Umbilical cord (tissue), 2 donors: ENCODE data around the gene NAA80. TPM values are rescaled to one million over a fixed set of nuclear protein-coding genes. Genes with fewer than 3 reads are reported as not detected.
A peak's percentile ranks its signal among the peaks of the same experiment; 100 is the strongest.

ENCODE experiments used
- DNase-seq: peaks from one replicate; pipeline ENCODE4 v3.0.0-alpha.2; 2015; ENCODE audit warnings: low spot score
- total RNA-seq: library from RNA; depleted of rRNA; stranded (reverse); fragments of >200 nt; gene quantifications from one replicate; pipeline ENCODE4 v1.2.3, GENCODE V29; 2014; ENCODE audit warnings: low replicate concordance; ENCODE audit not compliant: insufficient read depth

Gene NAA80
- total RNA-seq, 1 donor from 2014 or later = 2.2 TPM

GRCh38 chr3:50258029-50258680 is 41.0 kb downstream of the NAA80 start:
- no peak for DNase-seq

- no peak for DNase-seq
These were observed 42.0 kb downstream of the NAA80 start for GRCh38 chr3:50256978-50257890.

DNA sequence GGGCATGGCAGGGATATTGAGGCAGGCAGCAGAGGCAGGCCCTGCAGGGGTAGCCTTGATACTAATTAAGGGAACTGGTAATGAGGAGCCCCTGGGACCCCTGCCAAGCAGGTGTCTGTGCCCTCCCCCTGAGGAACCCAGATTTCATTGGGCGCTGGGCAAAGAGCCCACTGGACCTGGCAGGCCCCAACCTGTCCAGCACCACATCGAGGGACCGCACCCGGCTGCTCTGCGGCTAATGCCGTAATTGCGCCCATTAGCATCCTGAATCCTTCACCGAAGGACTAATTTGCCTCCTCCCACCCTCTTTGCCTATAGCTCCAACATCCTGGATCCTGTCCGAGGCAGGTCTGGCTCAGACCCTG is 44.0 kb downstream of the NAA80 start:
- no peak for DNase-seq

DNA sequence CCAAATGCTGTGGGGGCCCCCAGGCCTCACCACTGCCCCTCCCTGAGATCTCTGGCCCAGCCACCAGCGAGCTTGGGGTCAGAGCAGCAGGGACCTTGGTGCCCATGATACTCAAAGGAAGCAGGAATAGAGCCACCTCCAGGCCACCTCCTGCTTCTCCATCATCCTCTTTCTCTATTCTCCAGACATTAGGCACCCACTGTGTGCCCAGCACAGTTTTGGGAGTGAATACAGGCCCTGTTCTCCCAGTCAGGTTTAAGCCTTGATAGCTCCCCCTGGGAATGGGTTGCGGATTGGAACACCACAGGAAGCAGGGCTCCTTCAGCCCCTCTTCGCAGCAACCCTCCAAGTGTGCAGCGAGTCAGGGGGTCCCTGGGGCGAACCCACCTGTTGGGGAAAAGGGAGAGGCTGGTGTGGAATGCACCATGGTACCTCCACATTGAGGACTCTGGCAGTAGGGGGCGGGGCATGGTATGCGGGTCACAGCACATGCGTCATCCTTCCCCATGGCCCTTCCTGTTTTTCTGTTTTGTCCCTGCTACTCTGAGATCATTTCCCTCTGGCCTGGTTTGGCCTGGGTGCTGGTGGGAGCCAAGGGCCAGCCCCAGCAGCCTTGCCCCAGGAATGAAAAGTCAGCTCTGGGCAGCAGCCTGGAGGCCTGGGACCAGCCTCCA is 44.5 kb downstream of the NAA80 start:
- no peak for DNase-seq

DNA sequence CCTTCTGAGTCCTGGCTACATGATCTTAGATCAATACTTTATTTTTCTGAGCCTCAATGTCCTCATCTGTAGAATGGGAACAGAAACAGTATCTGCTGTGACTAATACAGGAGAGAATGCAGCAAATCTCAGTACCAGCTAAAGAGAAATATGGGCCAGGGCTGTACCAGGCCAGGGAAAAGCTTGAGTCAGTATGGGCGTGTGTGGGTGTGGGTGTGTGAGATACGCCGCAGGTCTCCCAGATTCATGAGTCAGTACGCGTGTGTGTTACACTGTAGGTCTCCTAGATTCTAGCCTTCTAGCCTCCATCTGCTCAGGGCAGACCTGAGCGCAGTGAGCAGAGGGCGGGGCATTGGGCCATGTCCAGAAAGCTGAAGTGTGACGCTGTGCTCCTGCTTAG is 48.0 kb downstream of the NAA80 start:
- DNase-seq = no peak

DNA sequence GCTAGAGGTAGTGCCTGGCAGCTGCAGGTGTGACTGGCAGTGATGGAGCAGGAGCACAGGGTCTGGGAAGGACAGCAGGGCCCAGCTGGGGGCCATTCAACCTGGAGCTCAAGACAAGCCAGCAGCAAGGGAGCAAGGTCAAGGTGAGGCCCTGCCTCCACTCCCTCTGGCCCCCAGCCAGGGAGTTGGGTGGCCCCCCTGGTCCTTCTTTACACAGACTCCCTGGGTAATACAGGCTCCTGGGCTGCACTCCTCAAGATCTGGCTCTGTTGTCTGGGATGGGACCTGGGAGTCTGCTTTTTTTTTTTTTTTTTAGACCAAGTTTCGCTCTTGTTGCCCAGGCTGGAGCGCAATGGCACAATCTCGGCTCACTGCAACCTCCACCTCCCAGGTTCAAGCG is 48.7 kb downstream of the NAA80 start:
- DNase-seq = no peak

GRCh38 chr3:50249457-50249856 is 49.7 kb downstream of the NAA80 start:
- DNase-seq = no peak

DNA sequence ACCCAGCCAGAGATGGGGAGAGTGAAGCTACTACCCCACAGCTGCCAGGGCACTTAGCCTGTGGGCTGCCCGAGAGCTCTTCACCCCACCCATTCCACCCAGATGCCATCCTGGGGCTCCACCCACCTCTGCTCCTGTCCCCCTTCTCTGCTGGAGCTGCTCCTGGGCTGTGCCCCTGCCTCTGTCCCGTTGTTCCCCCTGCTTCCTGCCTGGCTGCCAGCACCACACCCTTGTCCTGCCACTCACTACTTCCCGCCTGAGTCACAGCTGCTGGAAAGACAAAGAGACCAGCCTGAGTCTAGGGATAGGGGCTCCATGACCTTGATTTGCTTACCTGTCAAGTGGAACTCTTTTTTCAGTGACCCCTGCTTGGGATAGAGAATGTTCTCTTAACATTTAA is 50.8 kb downstream of the NAA80 start:
- DNase-seq = no peak

- DNase-seq = peak; percentile 86
These were observed 52.7 kb downstream of the NAA80 start for GRCh38 chr3:50246517-50246954.

Other genes starting within 250 kb of the NAA80 start
- 142 TPM for gene RBM5, start 210.5 kb downstream of the NAA80 start, total RNA-seq
- gene SEMA3F, start 144.1 kb downstream of the NAA80 start, total RNA-seq = 9.1 TPM
- gene GNAT1, start 107.8 kb downstream of the NAA80 start, total RNA-seq = not detected
- gene SLC38A3, start 94.1 kb downstream of the NAA80 start, total RNA-seq = not detected
- 93.9 TPM for gene GNAI2, start 63.2 kb downstream of the NAA80 start, total RNA-seq
- 29.4 TPM for gene SEMA3B, start 30.3 kb downstream of the NAA80 start, total RNA-seq
- 4.8 TPM for gene LSMEM2, start 20.3 kb downstream of the NAA80 start, total RNA-seq
- 45.3 TPM for gene IFRD2, start 7.0 kb downstream of the NAA80 start, total RNA-seq
- gene HYAL3, start within 50 bp of the NAA80 start, total RNA-seq = 7.5 TPM
- 2.9 TPM for gene HYAL1, start 4.2 kb upstream of the NAA80 start, total RNA-seq
- 51.8 TPM for gene HYAL2, start 23.3 kb upstream of the NAA80 start, total RNA-seq
- gene TUSC2, start 28.8 kb upstream of the NAA80 start, total RNA-seq = 18.8 TPM
- 25.8 TPM for gene RASSF1, start 41.4 kb upstream of the NAA80 start, total RNA-seq
- 5.3 TPM for gene ZMYND10, start 46.3 kb upstream of the NAA80 start, total RNA-seq
- gene NPRL2, start 51.4 kb upstream of the NAA80 start, total RNA-seq = 13.7 TPM
- 15.4 TPM for gene CYB561D2, start 51.5 kb upstream of the NAA80 start, total RNA-seq
- 19.7 TPM for gene TMEM115, start 60.1 kb upstream of the NAA80 start, total RNA-seq
- 0.24 TPM for gene CACNA2D2, start 204.2 kb upstream of the NAA80 start, total RNA-seq